Mesenchymal stem cell (in vitro differentiated cells and primary cell): Measurements from ENCODE around the gene PPRC1.

Source experiments
- DNase-seq: peaks from one replicate; pipeline ENCODE4 v3.0.0-alpha.2; 2013
- H2AFZ ChIP-seq: one replicate; pipeline ENCODE4 v1.6.1; 2013; ENCODE audit warnings: low read depth, mild to moderate bottlenecking, control low read depth, inconsistent platforms, low read length, moderate library complexity
- H2AK5ac ChIP-seq: 2 replicates; pipeline ENCODE4 v1.6.1; 2013; ENCODE audit warnings: low read length, moderate library complexity, mild to moderate bottlenecking, inconsistent platforms; ENCODE audit not compliant: severe bottlenecking
- H2BK120ac ChIP-seq: one replicate; pipeline ENCODE4 v1.6.1; 2013; ENCODE audit warnings: low read depth, mild to moderate bottlenecking, inconsistent platforms, low read length, moderate library complexity
- H2BK12ac ChIP-seq, 2 experiments: one replicate each; pipeline ENCODE4 v1.6.1; 2013; ENCODE audit warnings: inconsistent platforms in 2 of 2, low read length in 2 of 2, mild to moderate bottlenecking in 2 of 2, moderate library complexity in 2 of 2, control low read depth in 1 of 2
- H2BK15ac ChIP-seq: one replicate; pipeline ENCODE4 v1.6.1; 2013; ENCODE audit warnings: mild to moderate bottlenecking, low read depth, inconsistent platforms; ENCODE audit not compliant: poor library complexity, severe bottlenecking
- H2BK5ac ChIP-seq: 2 replicates; pipeline ENCODE4 v1.6.1; 2013; ENCODE audit warnings: low read depth, mild to moderate bottlenecking, low read length, control low read depth, inconsistent platforms; ENCODE audit not compliant: poor library complexity, severe bottlenecking
- H3K14ac ChIP-seq, 2 experiments: one replicate each; pipeline ENCODE4 v1.6.1; 2013; ENCODE audit warnings: inconsistent platforms in 2 of 2, low read length in 2 of 2, control low read depth in 1 of 2, mild to moderate bottlenecking in 1 of 2, moderate library complexity in 1 of 2
- H3K18ac ChIP-seq, 2 experiments: one replicate each; pipeline ENCODE4 v1.6.1; 2013; ENCODE audit warnings: inconsistent platforms in 2 of 2, low read length in 2 of 2, control low read depth in 1 of 2, low read depth in 1 of 2, mild to moderate bottlenecking in 1 of 2
- H3K23ac ChIP-seq, 2 experiments: one replicate each; pipeline ENCODE4 v1.6.1; 2013; ENCODE audit warnings: inconsistent platforms in 2 of 2, low read length in 2 of 2, mild to moderate bottlenecking in 2 of 2, moderate library complexity in 2 of 2, control low read depth in 1 of 2
- H3K27ac ChIP-seq: 2 replicates; pipeline ENCODE4 v1.5.1; 2013; ENCODE audit warnings: mild to moderate bottlenecking, moderate library complexity, low read length, control low read depth, inconsistent platforms; ENCODE audit not compliant: poor library complexity, severe bottlenecking
- H3K27me3 ChIP-seq, 2 experiments: 2 replicates each; pipeline versions ENCODE4 v1.6.1 to v1.7.0; 2013; ENCODE audit warnings: low read length in 2 of 2, mild to moderate bottlenecking in 2 of 2, moderate library complexity in 2 of 2, control low read depth in 1 of 2, inconsistent platforms in 1 of 2; ENCODE audit not compliant: control insufficient read depth in 1 of 2, insufficient read depth in 1 of 2
- H3K36me3 ChIP-seq, 2 experiments: 2 replicates each; pipeline versions ENCODE4 v1.6.1 to v1.7.0; 2013; ENCODE audit warnings: low read length in 2 of 2, control low read depth in 1 of 2, inconsistent platforms in 1 of 2, low read depth in 1 of 2, mild to moderate bottlenecking in 1 of 2; ENCODE audit not compliant: insufficient read depth in 2 of 2, control insufficient read depth in 1 of 2
- H3K4ac ChIP-seq, 2 experiments: one replicate each; pipeline ENCODE4 v1.6.1; 2013; ENCODE audit warnings: inconsistent platforms in 2 of 2, low read length in 2 of 2, mild to moderate bottlenecking in 2 of 2, moderate library complexity in 2 of 2, control low read depth in 1 of 2, low read depth in 1 of 2
- H3K4me1 ChIP-seq: 2 replicates; pipeline ENCODE4 v1.6.1; 2013; ENCODE audit warnings: low read depth, low read length, control low read depth; ENCODE audit not compliant: control insufficient read depth, insufficient read depth
- H3K4me2 ChIP-seq: 2 replicates; pipeline ENCODE4 v1.6.1; 2013; ENCODE audit warnings: low read length, mild to moderate bottlenecking, inconsistent platforms; ENCODE audit not compliant: poor library complexity, severe bottlenecking
- H3K4me3 ChIP-seq, 2 experiments: 2 replicates each; pipeline versions ENCODE4 v1.5.1 to v1.7.0; 2013; ENCODE audit warnings: low read length in 2 of 2, mild to moderate bottlenecking in 2 of 2, control low read depth in 1 of 2, low read depth in 1 of 2; ENCODE audit not compliant: insufficient read depth in 1 of 2
- H3K79me1 ChIP-seq: replicated peaks from 2 replicates; pipeline ENCODE4 v1.6.1; 2013; ENCODE audit warnings: mild to moderate bottlenecking, control low read depth, low read length, inconsistent platforms; ENCODE audit not compliant: poor library complexity, severe bottlenecking
- H3K9ac ChIP-seq: 2 replicates; pipeline ENCODE4 v1.7.0; 2013; ENCODE audit warnings: mild to moderate bottlenecking, low read length, moderate library complexity
- H3K9me3 ChIP-seq: 2 replicates; pipeline ENCODE4 v1.7.0; 2013; ENCODE audit warnings: mild to moderate bottlenecking, low read length; ENCODE audit not compliant: control insufficient read depth
- H4K8ac ChIP-seq: one replicate; pipeline ENCODE4 v1.6.1; 2013; ENCODE audit warnings: inconsistent platforms, mild to moderate bottlenecking, low read length, moderate library complexity
- H4K91ac ChIP-seq: one replicate; pipeline ENCODE4 v1.6.1; 2013; ENCODE audit warnings: mild to moderate bottlenecking, low read length, inconsistent platforms
- WGBS: methylation state at CpG from one replicate; pipeline ENCODE4 v1.1.7; 2013; ENCODE audit warnings: mixed read lengths; 5-methylcytosine and 5-hydroxymethylcytosine counted together

Gene PPRC1

DNA sequence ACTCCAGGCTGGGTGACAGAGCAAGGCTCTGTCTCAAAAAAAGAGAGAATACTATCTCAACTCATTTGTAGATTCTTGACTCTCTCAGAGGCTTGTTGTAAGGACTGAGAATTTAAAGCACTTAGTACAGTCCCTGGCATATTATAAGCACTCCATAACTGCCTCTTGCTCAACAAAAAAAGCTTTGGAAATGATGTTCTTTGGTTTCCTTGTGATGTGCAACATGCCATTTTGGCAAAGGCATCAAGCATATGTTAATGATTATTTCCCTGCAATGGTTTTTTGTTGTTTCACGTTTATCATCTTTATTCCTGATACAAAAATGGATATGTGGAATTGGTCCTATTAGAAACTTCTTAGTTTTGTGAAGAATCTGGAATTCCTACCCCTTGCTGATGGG, 35.0 kb downstream of the PPRC1 start:
- H3K79me1 ChIP-seq: no peaks in the 10 kb centered on the region
- no peak overlapping the region for H3K14ac ChIP-seq
- H3K36me3 ChIP-seq: peaks cover 3 to 13% of the 10 kb centered on the region in 2 experiments
- no peak overlapping the region for H3K23ac ChIP-seq
- peak overlapping the region; percentile 12 for H3K9ac ChIP-seq
- no peak overlapping the region for H3K4ac ChIP-seq
- H2BK5ac ChIP-seq: no peak overlapping the region
- WGBS: 100% methylated on average over 1 of the region's 1 CpG
- no peak overlapping the region for H3K27ac ChIP-seq
- no peak overlapping the region for H2BK120ac ChIP-seq
- DNase-seq: no peak
- H3K9me3 ChIP-seq: no peaks in the 10 kb centered on the region
- H2BK12ac ChIP-seq: no peak overlapping the region
- H2AK5ac ChIP-seq: no peak overlapping the region
- no peak overlapping the region for H3K4me3 ChIP-seq
- no peaks in the 10 kb centered on the region for H3K27me3 ChIP-seq
- no peak overlapping the region for H3K18ac ChIP-seq
- no peaks in the 10 kb centered on the region for H3K4me1 ChIP-seq
- H4K91ac ChIP-seq: no peak overlapping the region
- no peak overlapping the region for H4K8ac ChIP-seq
- H2AFZ ChIP-seq: no peak overlapping the region
- H2BK15ac ChIP-seq: no peak overlapping the region
- H3K4me2 ChIP-seq: no peak overlapping the region

DNA sequence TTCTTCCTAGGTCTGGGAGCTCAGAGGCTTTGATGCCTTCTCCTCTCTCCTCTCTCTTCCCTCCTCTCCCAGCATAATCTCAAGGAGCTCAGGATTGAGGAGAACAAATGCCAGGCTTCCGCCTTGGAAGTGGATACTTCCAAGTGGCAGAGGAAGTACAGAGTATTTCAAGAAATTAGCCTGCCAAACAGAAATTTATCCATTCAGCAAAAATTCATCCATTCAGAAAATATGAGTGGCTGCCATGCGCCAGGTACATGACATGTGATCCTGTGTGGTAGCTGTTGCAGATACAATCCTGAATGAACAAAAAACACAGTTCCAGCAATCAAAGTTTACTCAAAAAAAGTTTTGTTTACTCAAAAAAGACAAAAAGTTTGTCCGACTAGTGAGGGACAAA, 37.8 kb downstream of the PPRC1 start:
- no peak overlapping the region for H3K14ac ChIP-seq
- H3K36me3 ChIP-seq: no peaks in the 10 kb centered on the region
- no peak overlapping the region for H2BK120ac ChIP-seq
- WGBS: 83% methylated on average over 1 of the region's 3 CpGs
- H2BK15ac ChIP-seq: no peak overlapping the region
- no peak overlapping the region for H3K27ac ChIP-seq
- H3K18ac ChIP-seq: no peak overlapping the region
- no peak for DNase-seq
- no peak overlapping the region for H2AFZ ChIP-seq
- H2BK5ac ChIP-seq: no peak overlapping the region
- peak overlapping the region; percentile 8 for H4K8ac ChIP-seq
- no peak overlapping the region for H2AK5ac ChIP-seq
- no peaks in the 10 kb centered on the region for H3K79me1 ChIP-seq
- H3K4me2 ChIP-seq: no peak overlapping the region
- no peak overlapping the region for H2BK12ac ChIP-seq
- H4K91ac ChIP-seq: no peak overlapping the region
- no peaks in the 10 kb centered on the region for H3K9me3 ChIP-seq
- no peak overlapping the region for H3K4me3 ChIP-seq
- no peaks in the 10 kb centered on the region for H3K27me3 ChIP-seq
- no peak overlapping the region for H3K9ac ChIP-seq
- H3K23ac ChIP-seq: no peak overlapping the region
- no peaks in the 10 kb centered on the region for H3K4me1 ChIP-seq
- no peak overlapping the region for H3K4ac ChIP-seq

DNA sequence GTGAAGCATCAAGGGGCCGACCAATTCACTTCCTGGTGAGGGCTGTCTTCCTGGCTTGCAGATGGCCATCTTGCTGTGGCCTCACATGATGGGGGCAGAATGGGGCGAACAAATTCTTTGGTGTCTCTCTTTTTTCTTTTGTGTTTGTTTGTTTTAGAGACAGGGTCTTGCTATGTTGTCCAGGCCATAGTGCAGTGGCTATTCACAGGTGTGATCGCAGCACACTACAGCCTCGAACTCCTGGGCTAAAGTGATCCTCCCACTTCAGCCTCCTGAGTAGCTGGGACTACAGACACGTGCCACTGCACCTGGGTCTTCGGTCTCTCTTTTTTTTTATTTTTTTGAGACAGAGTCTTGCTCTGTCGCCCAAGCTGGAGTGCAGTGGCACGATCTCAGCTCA, 39.4 kb downstream of the PPRC1 start:
- H2BK15ac ChIP-seq: no peak overlapping the region
- H3K4me1 ChIP-seq: no peaks in the 10 kb centered on the region
- no peak for DNase-seq
- H2BK5ac ChIP-seq: no peak overlapping the region
- H2AFZ ChIP-seq: no peak overlapping the region
- no peak overlapping the region for H2BK12ac ChIP-seq
- no peaks in the 10 kb centered on the region for H3K9me3 ChIP-seq
- no peak overlapping the region for H3K4me3 ChIP-seq
- H4K8ac ChIP-seq: no peak overlapping the region
- no peak overlapping the region for H3K14ac ChIP-seq
- no peak overlapping the region for H3K23ac ChIP-seq
- no peak overlapping the region for H2AK5ac ChIP-seq
- no peaks in the 10 kb centered on the region for H3K36me3 ChIP-seq
- H3K9ac ChIP-seq: no peak overlapping the region
- no peak overlapping the region for H3K4ac ChIP-seq
- no peak overlapping the region for H2BK120ac ChIP-seq
- WGBS: 88% methylated on average over 8 of the region's 8 CpGs
- no peak overlapping the region for H3K27ac ChIP-seq
- no peak overlapping the region for H3K18ac ChIP-seq
- no peaks in the 10 kb centered on the region for H3K27me3 ChIP-seq
- no peak overlapping the region for H3K4me2 ChIP-seq
- no peak overlapping the region for H4K91ac ChIP-seq
- no peaks in the 10 kb centered on the region for H3K79me1 ChIP-seq

DNA sequence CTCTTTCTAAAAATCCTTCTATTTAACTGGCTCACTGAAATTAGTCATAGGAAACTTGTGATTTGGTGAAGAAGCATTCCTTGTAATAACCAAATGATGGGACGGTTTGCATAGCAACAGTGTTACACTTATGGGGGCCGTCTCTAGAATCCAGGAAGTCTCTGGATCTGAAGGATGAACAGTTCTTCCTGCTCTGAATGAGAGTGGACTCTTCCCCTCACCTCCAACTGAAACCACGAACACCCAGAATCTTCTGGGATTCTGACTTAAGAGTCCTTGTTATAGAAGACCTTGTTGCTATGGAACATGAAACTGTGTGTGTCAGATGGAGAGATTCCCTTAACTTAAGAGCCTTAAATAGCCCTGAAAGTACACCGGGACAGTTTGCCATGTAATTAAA, 42.6 kb downstream of the PPRC1 start:
- 74% methylated on average over 3 of the region's 4 CpGs for WGBS
- Histone ChIP-seq H3K79me1 (no peaks in the 10 kb centered on the region), H3K4me1 (no peaks in the 10 kb centered on the region), H2BK12ac (no peak overlapping the region), H3K4me2 (no peak overlapping the region), H3K27ac (no peak overlapping the region), H3K9me3 (no peaks in the 10 kb centered on the region), H2AK5ac (no peak overlapping the region), H3K23ac (no peak overlapping the region), H3K36me3 (no peaks in the 10 kb centered on the region), H3K27me3 (no peaks in the 10 kb centered on the region), H2AFZ (no peak overlapping the region), H2BK15ac (no peak overlapping the region), H4K91ac (no peak overlapping the region), H3K4me3 (peak overlapping the region in 1 of 2 experiments; percentile 3), H2BK120ac (no peak overlapping the region), H4K8ac (no peak overlapping the region), H2BK5ac (no peak overlapping the region), H3K18ac (no peak overlapping the region), H3K14ac (no peak overlapping the region), H3K4ac (no peak overlapping the region), H3K9ac (peak overlapping the region; percentile 75)
- peak; percentile 69 for DNase-seq
